AG10803 (cell line): ENCODE measurements around the gene LY9.

Source experiments
- DNase-seq: peaks from one replicate; pipeline ENCODE4 v3.0.0; 2010; ENCODE audit warnings: low read depth
- H3K4me3 ChIP-seq: 2 replicates; pipeline ENCODE4 v1.5.1; 2011; ENCODE audit warnings: mild to moderate bottlenecking, low read length, control low read depth
- CTCF ChIP-seq: conservative IDR thresholded peaks from 2 replicates; pipeline ENCODE4 v1.5.1; 2011; ENCODE audit warnings: mild to moderate bottlenecking, low read length, control low read depth, inconsistent platforms

Gene LY9

GRCh38 chr1:160877221-160877620, 81.2 kb downstream of the LY9 start:
- TF ChIP-seq CTCF = no peak
- DNase-seq = no peak
- no peak overlapping the region for H3K4me3 ChIP-seq
